NCI-H526 treated with DMSO at 0.1 percent for 48 hours (cell line): ENCODE measurements around the gene B2M.
A peak's percentile ranks its signal among the peaks of the same experiment; 100 is the strongest.
"Not testable (repeated sequence)": the region's sequence is repeated elsewhere in the genome, so short reads cannot be mapped to it uniquely, and the experiment has no call there.

Source experiments
- DNase-seq: peaks from one replicate; lab custom pipeline; 2025; lab: John Stamatoyannopoulos, UW

Gene B2M

GRCh38 chr15:44726136-44726535 is 14.8 kb downstream of the B2M start:
- DNase-seq, result no peak

- no peak for DNase-seq
Measured at GRCh38 chr15:44726568-44727484, 15.5 kb downstream of the B2M start.

GRCh38 chr15:44727485-44728231 is 16.3 kb downstream of the B2M start:
- DNase-seq, result no peak

GRCh38 chr15:44728232-44728575 is 16.9 kb downstream of the B2M start:
- not testable (repeated sequence) for DNase-seq

GRCh38 chr15:44728576-44729407 is 17.5 kb downstream of the B2M start:
- peak; percentile 94 for DNase-seq

- peak; percentile 77 for DNase-seq
Measured at GRCh38 chr15:44729408-44730127, 18.3 kb downstream of the B2M start.

- DNase-seq, result no peak
Measured at GRCh38 chr15:44734839-44735481, 23.6 kb downstream of the B2M start.

- no peak for DNase-seq
Measured at GRCh38 chr15:44735482-44736180, 24.3 kb downstream of the B2M start.

- DNase-seq, result no peak
Measured at GRCh38 chr15:44736181-44736765, 25.0 kb downstream of the B2M start, which contains the start of gene TRIM69. Gene TRIM69, plus strand, starts transcription at chr15:44736528. Its CDS starts 177 bp downstream, at chr15:44736705.

GRCh38 chr15:44738340-44738984 is 27.1 kb downstream of the B2M start:
- DNase-seq, result peak; percentile 17

- not testable (repeated sequence) for DNase-seq
Measured at GRCh38 chr15:44739222-44739847, 28.0 kb downstream of the B2M start.

- not testable (repeated sequence) for DNase-seq
Measured at GRCh38 chr15:44743454-44743853, 32.1 kb downstream of the B2M start.

- DNase-seq, result no peak
Measured at GRCh38 chr15:44753345-44753744, 42.0 kb downstream of the B2M start.

GRCh38 chr15:44763187-44763586 is 51.9 kb downstream of the B2M start:
- DNase-seq, result no peak

GRCh38 chr15:44763848-44764247 is 52.5 kb downstream of the B2M start:
- no peak for DNase-seq

GRCh38 chr15:44765036-44765435 is 53.7 kb downstream of the B2M start:
- DNase-seq, result no peak
